Endothelial cell of umbilical vein (primary cell): ENCODE data around the gene DHX34. TPM values are rescaled to one million over a fixed set of nuclear protein-coding genes. Genes with fewer than 3 reads are reported as not detected.

Source experiments
- BruUV-seq: library from RNA; stranded (reverse); fragments of 400-500 nt; replicated peaks from 2 replicates; lab custom pipeline; 2021; lab: Mats Ljungman, UMichigan
- CTCF ChIA-PET: fragments of 300-600, 350-600 bp; sonication (Branson Sonifier 250); formaldehyde crosslinking; loops from one replicate; lab custom pipeline; 2021; ENCODE audit warnings: antibody characterized with exemption, inconsistent platforms; lab: Charles Lee
- POLR2A ChIA-PET: fragments of 300-600, 350-600 bp; sonication (Branson Sonifier 250); formaldehyde crosslinking; loops from one replicate; lab custom pipeline; 2021; ENCODE audit warnings: antibody characterized with exemption, inconsistent platforms; lab: Charles Lee
- DNase-seq: peaks from one replicate; pipeline ENCODE4 v3.0.0-alpha.2; 2011; ENCODE audit warnings: low read depth, low spot score
- FAIRE-seq: peaks from 2 replicates; lab custom pipeline; 2011; peaks lifted over from hg19 to GRCh38; lab: Jason Lieb, UNC
- H2AFZ ChIP-seq: 2 replicates; pipeline ENCODE4 v1.6.0; 2012; ENCODE audit warnings: low read depth, low read length, control low read depth, inconsistent platforms
- H3K27ac ChIP-seq: 2 replicates; pipeline ENCODE4 v1.5.1; 2011; ENCODE audit warnings: low read depth, mild to moderate bottlenecking, control low read depth, low read length, moderate library complexity; ENCODE audit not compliant: insufficient read depth
- H3K27me3 ChIP-seq, 2 experiments: 2 replicates each; pipeline versions ENCODE4 v1.6.0 to v1.6.1; 2011; ENCODE audit warnings: low read length in 2 of 2, mixed read lengths in 1 of 2; ENCODE audit not compliant: control insufficient read depth in 2 of 2, insufficient read depth in 2 of 2
- H3K36me3 ChIP-seq, 2 experiments: 2 replicates in 1 of 2; 3 replicates in 1 of 2; pipeline ENCODE4 v1.5.1; 2011; ENCODE audit warnings: low read length in 2 of 2, mild to moderate bottlenecking in 1 of 2, moderate library complexity in 1 of 2; ENCODE audit not compliant: control insufficient read depth in 2 of 2, insufficient read depth in 2 of 2; ENCODE audit errors: extremely low read depth in 1 of 2
- H3K4me1 ChIP-seq: 3 replicates; pipeline ENCODE4 v1.5.1; 2011; ENCODE audit warnings: mild to moderate bottlenecking, low read length; ENCODE audit not compliant: control insufficient read depth, insufficient read depth; ENCODE audit errors: extremely low read depth
- H3K4me2 ChIP-seq: 2 replicates; pipeline ENCODE4 v1.6.1; 2011; ENCODE audit warnings: low read length, control low read depth, mixed read lengths; ENCODE audit not compliant: insufficient read depth
- H3K4me3 ChIP-seq, 3 experiments: fragments of 200-600 bp in 1 of 3; sonication (generic), shearing (Covaris generic) in 1 of 3; replicated peaks in 1 of 3; 2 replicates each; pipeline ENCODE4 v1.5.1; 2011 to 2016; ENCODE audit warnings: control low read depth in 3 of 3, low read length in 3 of 3, mild to moderate bottlenecking in 2 of 3, inconsistent platforms in 1 of 3, low read depth in 1 of 3, moderate library complexity in 1 of 3; ENCODE audit not compliant: insufficient read depth in 1 of 3
- H3K79me2 ChIP-seq: 2 replicates; pipeline ENCODE4 v1.6.0; 2012; ENCODE audit warnings: low read length, inconsistent platforms; ENCODE audit not compliant: control insufficient read depth, insufficient read depth
- H3K9ac ChIP-seq: replicated peaks from 2 replicates; pipeline ENCODE3; 2011; ENCODE audit warnings: low read length, control low read depth; ENCODE audit not compliant: insufficient read depth; ENCODE audit errors: extremely low read depth
- H3K9me1 ChIP-seq: replicated peaks from 3 replicates; pipeline ENCODE4 v1.6.0; 2011; ENCODE audit warnings: mild to moderate bottlenecking, low read length; ENCODE audit not compliant: control insufficient read depth, insufficient read depth; ENCODE audit errors: extremely low read depth
- H3K9me3 ChIP-seq: replicated peaks from 2 replicates; pipeline ENCODE4 v1.5.1; 2012; ENCODE audit warnings: low read length, inconsistent platforms; ENCODE audit not compliant: control insufficient read depth, insufficient read depth
- H4K20me1 ChIP-seq: replicated peaks from 2 replicates; pipeline ENCODE3; 2011; ENCODE audit warnings: mild to moderate bottlenecking, low read length; ENCODE audit not compliant: control insufficient read depth, insufficient read depth; ENCODE audit errors: extremely low read depth
- CTCF ChIP-seq, 2 donors: IDR thresholded peaks; 1 replicate in 1 of 2; 2 replicates in 1 of 2; pipeline ENCODE4 v1.5.1; 2011; ENCODE audit warnings: low read length in 2 of 2, mild to moderate bottlenecking in 2 of 2, moderate library complexity in 2 of 2, control low read depth in 1 of 2, inconsistent platforms in 1 of 2, low read depth in 1 of 2; ENCODE audit not compliant: insufficient read depth in 1 of 2; ENCODE audit errors: extremely low read depth in 1 of 2
- EZH2 ChIP-seq: IDR thresholded peaks from 2 replicates; pipeline ENCODE4 v1.6.1; 2012; ENCODE audit warnings: borderline replicate concordance, low read depth, mild to moderate bottlenecking, moderate library complexity, low read length, inconsistent platforms; ENCODE audit not compliant: severe bottlenecking
- FOS ChIP-seq: IDR thresholded peaks from 2 replicates; pipeline ENCODE4 v1.6.1; 2011; ENCODE audit warnings: mild to moderate bottlenecking, low read length, moderate library complexity, borderline replicate concordance; ENCODE audit not compliant: insufficient read depth
- GATA2 ChIP-seq: IDR thresholded peaks from 2 replicates; pipeline ENCODE4 v1.7.0; 2011; ENCODE audit warnings: low read depth, mild to moderate bottlenecking, moderate library complexity, mixed read lengths, low read length; ENCODE audit not compliant: insufficient read length, insufficient read depth
- JUN ChIP-seq: IDR thresholded peaks from 2 replicates; pipeline ENCODE4 v1.6.1; 2011; ENCODE audit warnings: borderline replicate concordance, low read depth; ENCODE audit not compliant: insufficient read length, insufficient read depth
- MAX ChIP-seq: IDR thresholded peaks from 2 replicates; pipeline ENCODE4 v1.6.1; 2011; ENCODE audit not compliant: insufficient read depth, insufficient read length
- POLR2A ChIP-seq: IDR thresholded peaks from 2 replicates; pipeline ENCODE4 v1.6.1; 2012; ENCODE audit warnings: low read depth, mild to moderate bottlenecking, control low read depth, low read length
- POLR2AphosphoS5 ChIP-seq: IDR thresholded peaks from 2 replicates; pipeline ENCODE4 v1.6.1; 2012; ENCODE audit warnings: low read depth, mild to moderate bottlenecking, control low read depth, low read length, moderate library complexity; ENCODE audit not compliant: insufficient read depth
- dilution Hi-C: fragments of 300-500 bp; cut with MboI; formaldehyde crosslinking; loops from one replicate; pipeline ENCODE4 v1.15.0; 2019; ENCODE audit warnings: low sequenced_read_pairs; ENCODE audit not compliant: extremely low pct_ligation_motif_present
- intact Hi-C: fragments of 100-400 bp; cut with micrococcal nuclease; formaldehyde crosslinking; loops from one replicate; pipeline ENCODE4 v1.10.0; 2022
- polyA plus RNA-seq, 4 experiments: library from polyadenylated mRNA; depleted of rRNA in 3 of 4; stranded (reverse) in 3 of 4; unstranded in 1 of 4; fragments of >200 nt; gene quantifications; 2 replicates each; pipeline versions ENCODE4 v1.2.1 to v1.2.3, GENCODE V29; 2011 to 2012; ENCODE audit warnings: missing spikeins in 1 of 4
- total RNA-seq: library from RNA; stranded (reverse); gene quantifications from 2 replicates; pipeline ENCODE4 v1.2.3, GENCODE V29; 2021

Gene DHX34
- total and polyA plus RNA-seq, 2 donors (not counting 3 experiments of a cell fraction or from before 2014, with no cell fraction given), result 12.8 to 20.7 TPM

- dilution Hi-C loops (no loop called here), intact Hi-C loops (loop anchor here (2.0 to 5.0 kb wide), 3 partner anchors 53 to 358 kb away; partner anchors contain the start of genes KPTN and NAPA)
- CTCF ChIA-PET, result interaction anchor here (1.0 to 3.8 kb wide), 20 partner anchors 8 to 284 kb away, joined by 3 to 63 read pairs (median 6); partner anchors contain the start of genes DHX34, EHD2, INAFM1 and KPTN
- Histone ChIP-seq H3K27me3 (peaks cover 4 to 7% of the 10 kb centered on the region in 2 experiments), H3K36me3 (no peaks in the 10 kb centered on the region), H4K20me1 (no peaks in the 10 kb centered on the region), H3K9ac (no peak overlapping the region), H3K4me3 (no peak overlapping the region), H3K9me1 (no peaks in the 10 kb centered on the region), H3K9me3 (no peaks in the 10 kb centered on the region), H3K4me1 (peaks cover 8% of the 10 kb centered on the region), H2AFZ (no peak overlapping the region), H3K27ac (no peak overlapping the region), H3K79me2 (no peaks in the 10 kb centered on the region), H3K4me2 (no peak overlapping the region)
- TF ChIP-seq POLR2A (no peak), JUN (no peak), CTCF (IDR thresholded peaks at IDR 0.05; ENCODE audit: extremely low read depth in 1 of 2, insufficient read depth in 1 of 2, low read depth in 1 of 2, low read length in 2 of 2) (no peak), GATA2 (no peak), EZH2 (no peak), FOS (no peak), POLR2AphosphoS5 (no peak), MAX (no peak)
- no TSS peak for BruUV-seq
- POLR2A ChIA-PET, result interaction anchor here (0.6 kb wide), 1 partner anchor 86 kb away, joined by 5 read pairs; no protein-coding TSS in a partner anchor
- DNase-seq (no peak), FAIRE-seq (no peak)
Observed at GRCh38 chr19:47429140-47429793, 80.2 kb downstream of the DHX34 start.
